Brain microvascular endothelial cell (primary cell): ENCODE data around the gene RPS6KC1.
"Not testable (repeated sequence)": the region's sequence is repeated elsewhere in the genome, so short reads cannot be mapped to it uniquely, and the experiment has no call there.

Experiments
- DNase-seq: peaks from one replicate; pipeline ENCODE4 v3.0.0-alpha.2; 2020
- H3K27ac ChIP-seq: fragments of 250-450 bp; sonication (Bioruptor Pico); 2 replicates; pipeline ENCODE4 v1.5.1; 2020; ENCODE audit warnings: mild to moderate bottlenecking, moderate library complexity
- H3K27me3 ChIP-seq: fragments of 250-450 bp; sonication (Bioruptor Pico); replicated peaks from 2 replicates; pipeline ENCODE4 v1.5.1; 2020; ENCODE audit warnings: mild to moderate bottlenecking
- H3K36me3 ChIP-seq: fragments of 250-450 bp; sonication (Bioruptor Pico); replicated peaks from 2 replicates; pipeline ENCODE4 v1.5.1; 2020; ENCODE audit warnings: mild to moderate bottlenecking
- H3K4me3 ChIP-seq: 2 replicates; pipeline ENCODE4 v1.5.1; 2011; ENCODE audit warnings: low read depth, mild to moderate bottlenecking, control low read depth, low read length, moderate library complexity
- in situ Hi-C: cut with HindIII; loops from 2 replicates; pipeline ENCODE4 v1.10.0; 2017; ENCODE audit warnings: low sequenced_read_pairs, low pct_ligation_motif_present
- TF ChIP-seq, protein P1 (sequence below): IDR thresholded peaks from 2 replicates; pipeline ENCODE4 v1.5.1; 2011; ENCODE audit warnings: low read depth, mild to moderate bottlenecking, moderate library complexity, low read length, control low read depth, inconsistent platforms; ENCODE audit errors: missing control alignments

The RPS6KC1 gene

DNA sequence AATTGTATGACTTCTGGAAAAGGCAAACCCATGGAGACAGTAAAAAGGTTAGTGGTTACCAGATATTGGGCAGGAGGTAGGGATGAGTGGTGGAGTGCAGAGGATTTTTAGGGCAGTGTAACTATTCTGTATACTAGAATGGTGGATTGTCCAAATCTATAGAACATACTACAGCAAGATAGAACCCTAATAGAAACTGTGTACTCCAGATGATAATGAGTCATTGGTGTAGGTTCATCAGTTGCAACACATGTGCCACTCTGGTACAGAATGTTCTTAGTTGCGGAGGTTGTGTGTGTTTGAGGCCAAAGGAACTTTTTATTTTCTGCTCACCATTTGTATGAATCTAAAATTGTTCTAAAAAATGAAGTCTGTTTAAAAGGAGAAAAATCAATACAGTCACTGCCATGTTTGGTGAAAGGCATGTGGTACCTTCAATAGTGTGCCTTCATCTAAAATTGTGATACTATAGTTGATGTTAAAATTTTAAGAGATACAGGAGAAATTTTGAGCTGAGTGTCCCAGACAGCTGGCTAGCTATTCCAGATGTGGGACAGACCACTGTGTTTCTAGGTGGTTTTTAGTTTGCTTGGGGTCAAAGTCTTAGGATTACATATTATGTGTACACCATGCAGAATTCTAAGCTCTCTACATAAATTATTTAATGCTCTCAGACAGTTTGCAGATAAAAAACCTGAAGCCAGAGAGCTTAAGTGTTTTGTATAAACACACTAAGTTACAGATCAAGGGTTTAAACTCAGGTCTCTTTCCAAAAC, 150.5 kb downstream of the RPS6KC1 start:
- in situ Hi-C loops, result no loop called here
- H3K36me3 ChIP-seq, result no peaks in the 10 kb centered on the region
- H3K27me3 ChIP-seq, result no peaks in the 10 kb centered on the region
- peak; percentile 10 for DNase-seq
- H3K27ac ChIP-seq, result no peak overlapping the region
- H3K4me3 ChIP-seq, result no peak overlapping the region
- TF ChIP-seq, protein P1, sequence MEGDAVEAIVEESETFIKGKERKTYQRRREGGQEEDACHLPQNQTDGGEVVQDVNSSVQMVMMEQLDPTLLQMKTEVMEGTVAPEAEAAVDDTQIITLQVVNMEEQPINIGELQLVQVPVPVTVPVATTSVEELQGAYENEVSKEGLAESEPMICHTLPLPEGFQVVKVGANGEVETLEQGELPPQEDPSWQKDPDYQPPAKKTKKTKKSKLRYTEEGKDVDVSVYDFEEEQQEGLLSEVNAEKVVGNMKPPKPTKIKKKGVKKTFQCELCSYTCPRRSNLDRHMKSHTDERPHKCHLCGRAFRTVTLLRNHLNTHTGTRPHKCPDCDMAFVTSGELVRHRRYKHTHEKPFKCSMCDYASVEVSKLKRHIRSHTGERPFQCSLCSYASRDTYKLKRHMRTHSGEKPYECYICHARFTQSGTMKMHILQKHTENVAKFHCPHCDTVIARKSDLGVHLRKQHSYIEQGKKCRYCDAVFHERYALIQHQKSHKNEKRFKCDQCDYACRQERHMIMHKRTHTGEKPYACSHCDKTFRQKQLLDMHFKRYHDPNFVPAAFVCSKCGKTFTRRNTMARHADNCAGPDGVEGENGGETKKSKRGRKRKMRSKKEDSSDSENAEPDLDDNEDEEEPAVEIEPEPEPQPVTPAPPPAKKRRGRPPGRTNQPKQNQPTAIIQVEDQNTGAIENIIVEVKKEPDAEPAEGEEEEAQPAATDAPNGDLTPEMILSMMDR, result no peak

DNA sequence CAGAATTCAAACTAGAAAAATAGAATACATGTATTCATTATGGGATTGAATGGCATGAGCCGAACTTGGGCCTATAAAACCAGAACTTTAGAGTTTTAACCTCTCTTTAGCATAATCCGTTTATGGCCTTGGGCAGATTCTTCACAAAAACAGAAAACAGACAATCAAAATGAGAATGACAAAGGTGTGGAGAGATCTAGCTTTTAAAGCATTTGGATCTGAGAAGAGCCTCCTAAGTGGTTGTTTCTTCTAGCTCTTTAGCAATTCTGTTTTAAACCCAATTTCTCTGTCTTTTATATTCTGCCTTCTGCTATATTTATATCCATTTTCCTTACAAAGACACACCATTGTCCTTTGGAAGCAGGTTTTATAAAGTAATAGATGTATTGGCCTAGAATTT, 160.2 kb downstream of the RPS6KC1 start:
- no peak for DNase-seq
- H3K27me3 ChIP-seq, result no peaks in the 10 kb centered on the region
- no peak overlapping the region for H3K4me3 ChIP-seq
- in situ Hi-C loops, result no loop called here
- H3K36me3 ChIP-seq, result peaks cover 9% of the 10 kb centered on the region
- TF ChIP-seq, protein P1, result no peak
- no peak overlapping the region for H3K27ac ChIP-seq

DNA sequence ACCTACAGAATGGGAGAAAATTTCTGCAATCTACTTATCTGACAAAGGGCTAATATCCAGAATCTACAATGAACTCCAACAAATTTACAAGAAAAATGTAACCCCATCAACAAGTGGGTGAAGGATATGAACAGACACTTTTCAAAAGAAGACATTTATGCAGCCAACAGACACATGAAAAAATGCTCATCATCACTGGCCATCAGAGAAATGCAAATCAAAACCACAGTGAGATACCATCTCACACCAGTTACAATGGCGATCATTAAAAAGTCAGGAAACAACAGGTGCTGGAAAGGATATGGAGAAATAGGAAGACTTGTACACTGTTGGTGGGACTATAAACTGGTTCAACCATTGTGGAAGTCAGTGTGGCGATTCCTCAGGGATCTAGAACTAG, 168.0 kb downstream of the RPS6KC1 start:
- in situ Hi-C loops, H3K27me3 ChIP-seq, DNase-seq, H3K27ac ChIP-seq, H3K36me3 ChIP-seq, H3K4me3 ChIP-seq: not testable (repeated sequence)

DNA sequence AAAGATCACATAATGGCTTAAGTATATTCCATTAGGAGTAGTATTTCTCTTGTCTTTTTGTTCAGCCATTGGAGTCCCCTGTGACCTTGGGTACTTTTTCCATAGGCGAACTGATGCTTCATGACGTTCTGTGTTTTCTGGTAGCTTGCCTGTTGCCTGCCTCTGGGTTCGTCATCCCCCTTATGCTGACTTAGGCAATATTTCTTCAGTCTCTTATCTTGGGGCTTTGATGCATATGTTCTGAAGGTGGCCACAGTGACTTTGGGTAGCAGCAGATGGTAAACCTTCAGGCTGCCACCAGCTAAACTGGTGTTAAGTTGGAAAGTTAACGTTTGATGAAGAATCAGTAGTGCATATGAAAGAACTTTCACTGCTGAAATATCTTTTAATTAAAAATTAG, 170.2 kb downstream of the RPS6KC1 start:
- DNase-seq, result no peak
- in situ Hi-C loops, result no loop called here
- no peaks in the 10 kb centered on the region for H3K27me3 ChIP-seq
- no peaks in the 10 kb centered on the region for H3K36me3 ChIP-seq
- H3K27ac ChIP-seq, result no peak overlapping the region
- TF ChIP-seq, protein P1, result no peak
- no peak overlapping the region for H3K4me3 ChIP-seq

DNA sequence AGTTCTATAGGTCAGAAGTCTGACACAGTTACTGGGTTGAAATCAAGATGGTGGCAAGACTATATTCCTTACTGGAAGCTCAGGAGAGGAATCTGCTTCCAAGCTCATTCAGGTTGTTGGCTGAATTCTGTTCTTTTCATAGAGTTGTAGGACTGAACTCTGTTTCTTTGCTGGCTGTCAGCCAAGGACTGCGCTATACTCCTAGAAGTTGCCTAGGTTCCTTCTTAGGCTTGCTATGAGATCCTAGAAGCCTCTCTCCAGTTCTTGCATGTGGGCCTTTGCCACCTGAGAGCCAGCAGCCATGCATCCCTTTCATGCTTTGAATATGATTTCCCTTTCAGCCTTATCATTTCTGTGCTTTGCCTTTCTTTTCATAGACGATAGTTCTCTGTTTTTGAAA, 176.4 kb downstream of the RPS6KC1 start:
- Histone ChIP-seq H3K36me3 (no peaks in the 10 kb centered on the region), H3K27ac (no peak overlapping the region), H3K4me3 (no peak overlapping the region), H3K27me3 (no peaks in the 10 kb centered on the region)
- DNase-seq, result no peak
- in situ Hi-C loops, result no loop called here
- TF ChIP-seq, protein P1, result no peak

DNA sequence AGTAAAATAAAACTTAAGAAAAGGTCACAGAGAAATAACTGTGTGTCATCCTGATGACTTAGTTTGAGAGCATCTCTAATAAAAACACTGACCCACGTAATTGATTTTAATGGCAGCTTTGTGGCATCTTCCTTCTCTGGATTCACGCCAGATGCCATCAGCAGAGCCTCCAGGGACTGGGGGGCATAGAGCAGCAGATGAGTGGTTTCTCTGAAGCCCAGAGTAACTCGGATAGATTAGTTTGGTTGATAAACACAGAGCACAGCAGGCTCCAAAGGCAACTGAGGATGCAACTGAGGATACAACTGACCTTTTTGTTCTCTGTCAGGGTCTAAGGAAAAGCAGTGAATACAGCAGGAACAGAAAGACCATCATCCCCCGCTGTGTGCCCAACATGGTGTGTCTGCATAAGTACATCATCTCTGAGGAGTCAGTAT, 180.8 kb downstream of the RPS6KC1 start:
- in situ Hi-C loops, result no loop called here
- peak; percentile 34 for DNase-seq
- H3K36me3 ChIP-seq, result no peaks in the 10 kb centered on the region
- no peak overlapping the region for H3K4me3 ChIP-seq
- no peaks in the 10 kb centered on the region for H3K27me3 ChIP-seq
- no peak overlapping the region for H3K27ac ChIP-seq
- TF ChIP-seq, protein P1, result no peak
